Stimulated activated CD4-positive, alpha-beta T cell treated with anti-CD3 and anti-CD28 coated beads, Interleukin-15, amount 100 ng/mL, for 24 hours (primary cell): Measurements from ENCODE around the gene KDF1.

Experiments
- DNase-seq: peaks from one replicate; pipeline ENCODE4 v3.0.0-alpha.2; 2020

KDF1 gene

GRCh38 chr1:26959722-26960624, at the start of gene KDF1:
Gene KDF1 (minus strand): TSS chr1:26960468. CDS start chr1:26952380, 8,088 bp downstream.
- peak; percentile 43 for DNase-seq

- no peak for DNase-seq
Measured at GRCh38 chr1:27009601-27010197, 49.4 kb upstream of the KDF1 start.

- no peak for DNase-seq
Measured at GRCh38 chr1:27007909-27008582, 47.8 kb upstream of the KDF1 start.

GRCh38 chr1:27006683-27007082, 46.4 kb upstream of the KDF1 start:
- DNase-seq, result no peak

- DNase-seq, result no peak
Measured at GRCh38 chr1:27005648-27006496, 45.6 kb upstream of the KDF1 start.

- no peak for DNase-seq
Measured at GRCh38 chr1:27005166-27005530, 44.9 kb upstream of the KDF1 start.

GRCh38 chr1:27004471-27005165, 44.4 kb upstream of the KDF1 start:
- no peak for DNase-seq

GRCh38 chr1:27003745-27004470, 43.6 kb upstream of the KDF1 start:
- no peak for DNase-seq

- no peak for DNase-seq
Measured at GRCh38 chr1:27001570-27002360, 41.5 kb upstream of the KDF1 start.

GRCh38 chr1:27000817-27001460, 40.7 kb upstream of the KDF1 start:
- no peak for DNase-seq

- no peak for DNase-seq
Measured at GRCh38 chr1:27000090-27000816, 40.0 kb upstream of the KDF1 start.

GRCh38 chr1:26999440-26999987, 39.2 kb upstream of the KDF1 start:
- DNase-seq, result no peak

GRCh38 chr1:26998429-26999300, 38.4 kb upstream of the KDF1 start:
- no peak for DNase-seq

- DNase-seq, result no peak
Measured at GRCh38 chr1:26996665-26997064, 36.4 kb upstream of the KDF1 start.

GRCh38 chr1:26996024-26996423, 35.8 kb upstream of the KDF1 start:
- DNase-seq, result no peak

- no peak for DNase-seq
Measured at GRCh38 chr1:26994787-26995517, 34.7 kb upstream of the KDF1 start.
